Activated CD8-positive, alpha-beta memory T cell treated with anti-CD3 and anti-CD28 coated beads, Interleukin-2, amount 10 ng/mL, durations not matched to agents 7 days and 5 days (primary cell): Measurements from ENCODE around the gene ABCB9. TPM values are rescaled to one million over a fixed set of nuclear protein-coding genes. Genes with fewer than 3 reads are reported as not detected.
A peak's percentile ranks its signal among the peaks of the same experiment; 100 is the strongest.

Experiments
- ATAC-seq: fragments of 150-1000 bp; cut with Tn5 transposase; one replicate; pipeline ENCODE4 v1.10.0; 2021; ENCODE audit warnings: moderate library complexity
- CTCF ChIA-PET: fragments of 350-600 bp; sonication (Branson Sonifier 250); formaldehyde crosslinking; loops from one replicate; lab custom pipeline; 2021; ENCODE audit warnings: antibody characterized with exemption; lab: Charles Lee
- DNase-seq: peaks from one replicate; pipeline ENCODE4 v3.0.0-alpha.2; 2020
- H3K27ac Mint-ChIP-seq: one replicate; pipeline ENCODE4 v1.8.0; 2021; ENCODE audit warnings: mild to moderate bottlenecking, mixed read lengths
- H3K27me3 Mint-ChIP-seq: one replicate; pipeline ENCODE4 v1.8.0; 2021; ENCODE audit warnings: mixed read lengths
- H3K36me3 Mint-ChIP-seq: one replicate; pipeline ENCODE4 v1.8.0; 2021; ENCODE audit warnings: mild to moderate bottlenecking, mixed read lengths
- H3K4me1 Mint-ChIP-seq: one replicate; pipeline ENCODE4 v1.8.0; 2021; ENCODE audit warnings: mixed read lengths
- H3K4me3 Mint-ChIP-seq: one replicate; pipeline ENCODE4 v1.8.0; 2021; ENCODE audit warnings: mild to moderate bottlenecking, moderate library complexity, mixed read lengths
- H3K9me3 Mint-ChIP-seq: one replicate; pipeline ENCODE4 v1.8.0; 2022; ENCODE audit warnings: low read depth, mixed read lengths
- total RNA-seq, 2 experiments: library from RNA; stranded (reverse); gene quantifications; one replicate each; pipeline ENCODE4 v1.2.3, GENCODE V29; 2021

Gene ABCB9
- total RNA-seq, 2 experiments from 2014 or later: 3.6 to 4.4 TPM

GRCh38 chr12:122960193-122960569, 6.1 kb downstream of the ABCB9 start:
- ATAC-seq (no peak), DNase-seq (no peak)
- Mint-ChIP-seq H3K27ac (no peak overlapping the region), H3K27me3 (no peaks in the 10 kb centered on the region), H3K4me1 (no peaks in the 10 kb centered on the region), H3K36me3 (no peaks in the 10 kb centered on the region), H3K9me3 (no peaks in the 10 kb centered on the region), H3K4me3 (no peak overlapping the region)
- CTCF ChIA-PET: interaction anchor here (0.5 kb wide), 1 partner anchor 91 kb away, joined by 3 read pairs; no protein-coding TSS in a partner anchor

DNA sequence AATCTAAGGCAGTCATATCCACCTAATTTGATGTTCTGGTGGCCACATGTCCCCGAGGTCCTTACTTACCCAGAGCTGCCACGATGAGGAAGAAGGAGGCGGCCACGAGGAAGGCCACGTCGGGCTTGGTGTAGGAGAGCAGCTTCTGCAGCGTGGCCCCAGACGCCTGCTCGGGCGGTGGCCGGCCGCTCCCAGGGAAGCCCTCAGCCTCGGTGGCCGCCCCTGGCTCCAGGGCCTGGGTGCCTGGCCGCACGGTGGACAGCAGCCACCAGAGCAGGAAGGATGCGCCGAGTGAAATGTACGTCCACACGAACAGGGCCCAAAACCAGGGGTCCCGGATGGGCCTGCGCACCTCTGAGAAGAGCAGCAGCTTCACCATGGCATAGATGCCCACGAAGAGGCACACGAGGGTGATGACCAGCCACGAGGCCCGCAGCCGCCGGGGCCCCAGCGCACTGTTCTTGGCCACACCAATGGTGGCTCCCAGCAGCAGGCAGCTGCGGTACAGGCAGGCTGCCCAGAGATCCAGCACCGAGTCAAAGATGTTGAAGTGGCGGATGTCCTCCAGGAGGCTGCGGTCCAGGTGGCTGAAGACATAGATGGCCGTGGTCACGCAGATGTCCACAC, 6.6 kb downstream of the ABCB9 start:
- no peak for ATAC-seq
- CTCF ChIA-PET: no interaction called here
- H3K4me3 Mint-ChIP-seq: no peak overlapping the region
- no peaks in the 10 kb centered on the region for H3K27me3 Mint-ChIP-seq
- no peak for DNase-seq
- H3K27ac Mint-ChIP-seq: no peak overlapping the region
- H3K36me3 Mint-ChIP-seq: no peaks in the 10 kb centered on the region
- H3K4me1 Mint-ChIP-seq: no peaks in the 10 kb centered on the region
- H3K9me3 Mint-ChIP-seq: no peaks in the 10 kb centered on the region

DNA sequence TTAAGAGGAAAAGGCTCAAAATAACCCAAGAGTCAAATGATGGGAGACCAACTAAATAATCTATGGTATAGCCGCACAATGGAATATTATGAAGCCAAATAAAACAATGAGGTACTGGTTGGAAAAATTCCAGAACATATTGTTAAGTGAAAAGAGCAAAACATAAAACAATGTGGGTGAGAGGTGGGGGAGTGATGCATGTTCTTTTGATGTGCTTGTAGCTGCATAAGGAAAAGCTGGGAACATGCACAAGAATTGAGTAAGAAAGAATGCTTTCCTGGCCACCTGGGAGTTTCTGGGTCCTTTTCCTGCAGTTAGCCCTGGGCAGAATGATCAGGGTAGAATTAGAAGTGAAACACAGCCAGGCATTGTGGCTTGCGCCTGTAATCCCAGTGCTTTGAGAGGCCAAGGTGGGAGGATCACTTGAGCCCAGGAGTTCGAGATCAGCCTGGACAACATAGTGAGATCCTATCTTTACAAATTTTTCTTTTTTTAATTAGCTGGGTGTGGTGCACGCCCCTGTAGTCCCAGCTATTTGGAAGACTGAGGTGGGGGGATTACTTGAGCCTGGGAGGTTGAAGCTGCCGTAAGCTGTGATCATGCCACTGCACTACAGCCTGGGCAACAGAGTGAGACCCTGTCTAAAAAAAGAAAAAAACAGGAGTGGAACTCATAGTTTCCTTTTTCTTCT, 7.9 kb downstream of the ABCB9 start:
- Mint-ChIP-seq H3K27ac (peak overlapping the region; percentile 24), H3K36me3 (no peaks in the 10 kb centered on the region), H3K4me1 (no peaks in the 10 kb centered on the region), H3K9me3 (no peaks in the 10 kb centered on the region), H3K4me3 (no peak overlapping the region), H3K27me3 (no peaks in the 10 kb centered on the region)
- ATAC-seq (no peak), DNase-seq (no peak)
- CTCF ChIA-PET: interaction anchor here (1.1 to 7.9 kb wide), 2 partner anchors 30 to 99 kb away, joined by 3 to 111 read pairs; no protein-coding TSS in a partner anchor

DNA sequence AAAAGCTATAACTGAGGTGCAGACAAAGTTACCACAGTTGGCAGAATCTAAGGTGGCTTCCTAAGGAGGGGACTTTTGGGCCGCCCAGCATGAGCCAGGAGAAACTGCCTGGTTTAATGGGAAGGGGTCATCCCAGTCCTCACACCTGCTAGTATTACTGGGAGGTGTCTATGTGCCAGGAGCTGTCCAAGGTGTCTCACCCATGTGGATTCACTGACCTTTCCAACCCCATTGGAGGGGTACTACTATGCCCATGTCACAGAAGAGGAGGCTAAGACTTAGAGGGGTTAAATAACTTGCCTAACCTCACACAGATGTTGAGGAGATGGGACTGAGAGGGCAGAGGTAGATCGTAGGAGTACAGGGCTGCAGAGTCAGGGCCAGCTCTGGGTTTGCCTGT, 10.2 kb downstream of the ABCB9 start:
- H3K4me1 Mint-ChIP-seq: peaks cover 5% of the 10 kb centered on the region
- CTCF ChIA-PET: interaction anchor here (0.7 to 7.9 kb wide), 8 partner anchors 10 to 277 kb away, joined by 3 to 111 read pairs (median 4); partner anchors contain the start of genes MPHOSPH9 and MTRFR
- no peak overlapping the region for H3K4me3 Mint-ChIP-seq
- no peak overlapping the region for H3K27ac Mint-ChIP-seq
- H3K36me3 Mint-ChIP-seq: no peaks in the 10 kb centered on the region
- DNase-seq: no peak
- no peaks in the 10 kb centered on the region for H3K27me3 Mint-ChIP-seq
- H3K9me3 Mint-ChIP-seq: no peaks in the 10 kb centered on the region
- ATAC-seq: no peak

DNA sequence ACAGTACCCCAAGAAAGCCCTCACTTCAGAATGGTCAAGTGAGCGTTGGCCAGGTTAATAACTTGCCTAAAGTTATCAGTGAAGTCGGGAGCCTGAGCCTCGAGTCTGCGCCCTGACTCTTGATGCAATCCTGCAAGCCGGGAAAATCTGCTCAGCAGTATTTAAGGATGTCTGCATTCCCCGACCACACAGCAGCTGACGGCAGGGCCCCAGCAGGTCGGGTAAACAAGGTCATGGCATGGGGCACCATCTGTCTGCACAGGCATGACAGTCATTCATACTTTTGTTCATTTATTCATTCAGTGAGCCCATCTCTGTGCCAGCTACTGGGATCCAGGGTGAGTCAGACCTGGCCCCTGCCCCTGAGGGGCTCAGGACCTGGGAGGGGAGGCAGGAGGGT, 11.1 kb downstream of the ABCB9 start:
- peaks cover 5% of the 10 kb centered on the region for H3K4me1 Mint-ChIP-seq
- CTCF ChIA-PET: interaction anchor here (0.7 to 7.9 kb wide), 8 partner anchors 9 to 161 kb away, joined by 3 to 111 read pairs (median 4); no protein-coding TSS in a partner anchor
- no peaks in the 10 kb centered on the region for H3K36me3 Mint-ChIP-seq
- no peaks in the 10 kb centered on the region for H3K9me3 Mint-ChIP-seq
- H3K4me3 Mint-ChIP-seq: no peak overlapping the region
- no peak overlapping the region for H3K27ac Mint-ChIP-seq
- ATAC-seq: no peak
- H3K27me3 Mint-ChIP-seq: no peaks in the 10 kb centered on the region
- DNase-seq: no peak

DNA sequence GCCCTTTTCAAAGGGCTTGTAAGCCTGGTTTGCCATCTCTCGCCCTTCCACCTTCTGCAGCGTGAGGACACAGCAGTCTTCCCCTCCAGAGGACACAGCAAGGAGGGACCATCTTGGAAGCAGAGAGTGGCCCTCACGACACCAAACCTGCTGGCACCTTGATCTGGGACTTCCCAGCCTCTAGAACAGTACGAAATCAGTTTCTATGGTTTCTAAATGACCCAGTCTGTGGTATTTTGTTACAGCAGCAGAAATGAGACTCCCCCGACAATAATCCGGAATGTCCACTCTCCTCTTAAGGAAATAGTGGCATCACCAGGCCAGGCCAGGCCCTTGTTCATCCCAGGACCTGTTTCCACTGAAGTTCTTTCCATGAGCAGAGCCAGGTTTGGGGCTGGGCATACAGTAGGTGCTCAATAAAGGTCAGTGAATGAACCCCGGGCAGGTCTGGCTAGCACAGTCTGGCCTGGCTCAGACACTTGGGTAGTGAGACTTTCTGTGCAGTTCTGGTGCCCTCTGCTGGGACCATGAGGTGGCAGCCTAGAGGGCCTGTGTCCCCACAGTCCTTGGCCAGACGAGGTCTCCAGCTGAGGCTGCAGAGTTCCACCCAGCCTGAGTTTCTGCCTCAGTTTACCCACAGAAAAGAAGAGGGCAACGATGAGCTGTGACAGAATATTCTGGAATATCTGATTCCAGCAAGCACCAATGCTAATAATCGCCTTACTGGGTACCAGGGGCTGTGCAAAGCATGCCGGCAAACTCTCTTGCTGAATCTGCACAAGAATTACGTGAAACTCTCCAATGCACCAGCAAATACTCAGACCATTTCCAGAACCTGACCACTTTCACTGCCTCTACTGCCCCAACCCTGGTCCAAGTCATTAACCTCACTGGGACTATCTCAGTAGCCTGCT, 14.0 kb downstream of the ABCB9 start:
- Mint-ChIP-seq H3K27ac (peak overlapping the region; percentile 40), H3K4me1 (peaks cover 16% of the 10 kb centered on the region), H3K36me3 (no peaks in the 10 kb centered on the region), H3K9me3 (no peaks in the 10 kb centered on the region), H3K27me3 (no peaks in the 10 kb centered on the region), H3K4me3 (no peak overlapping the region)
- DNase-seq (peak; percentile 86), ATAC-seq (peak; percentile 99)
- CTCF ChIA-PET: interaction anchor here (0.6 to 7.9 kb wide), 20 partner anchors 12 to 286 kb away, joined by 3 to 111 read pairs (median 4); partner anchors contain the start of gene ABCB9

GRCh38 chr12:122951406-122951805, 14.9 kb downstream of the ABCB9 start:
- no peak for ATAC-seq
- no peaks in the 10 kb centered on the region for H3K27me3 Mint-ChIP-seq
- CTCF ChIA-PET: interaction anchor here (1.3 to 7.9 kb wide), 7 partner anchors 61 to 157 kb away, joined by 3 to 111 read pairs (median 7); no protein-coding TSS in a partner anchor
- H3K27ac Mint-ChIP-seq: no peak overlapping the region
- DNase-seq: no peak
- no peak overlapping the region for H3K4me3 Mint-ChIP-seq
- H3K4me1 Mint-ChIP-seq: peaks cover 24% of the 10 kb centered on the region
- H3K9me3 Mint-ChIP-seq: no peaks in the 10 kb centered on the region
- H3K36me3 Mint-ChIP-seq: no peaks in the 10 kb centered on the region

- H3K4me1 Mint-ChIP-seq: peaks cover 31% of the 10 kb centered on the region
- no peak for DNase-seq
- H3K4me3 Mint-ChIP-seq: no peak overlapping the region
- no peak overlapping the region for H3K27ac Mint-ChIP-seq
- H3K9me3 Mint-ChIP-seq: no peaks in the 10 kb centered on the region
- no peaks in the 10 kb centered on the region for H3K27me3 Mint-ChIP-seq
- H3K36me3 Mint-ChIP-seq: no peaks in the 10 kb centered on the region
- CTCF ChIA-PET: interaction anchor here (1.0 to 6.3 kb wide), 2 partner anchors 78 to 89 kb away, joined by 3 to 58 read pairs; no protein-coding TSS in a partner anchor
- no peak for ATAC-seq
These were observed 16.2 kb downstream of the ABCB9 start for GRCh38 chr12:122949816-122950675.

DNA sequence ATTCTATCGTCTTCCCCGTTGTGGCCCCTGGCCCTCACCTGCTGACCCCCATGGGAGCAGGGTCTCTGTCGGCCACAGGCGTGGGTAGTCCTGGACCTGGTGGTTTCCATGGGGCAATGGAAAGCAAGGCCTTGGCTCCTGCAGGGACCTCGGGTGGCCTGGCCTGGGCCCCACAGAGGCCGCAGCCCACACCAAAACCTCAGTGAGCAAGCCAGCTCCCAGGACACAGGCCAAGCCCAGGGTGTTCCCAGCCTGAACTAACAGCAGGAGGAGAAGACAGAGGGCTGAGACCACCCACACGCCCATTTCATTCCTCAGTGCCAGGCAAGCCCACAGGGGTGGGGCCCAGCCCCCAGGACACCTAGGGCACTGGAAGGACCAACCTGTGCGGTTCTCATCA, 16.9 kb downstream of the ABCB9 start:
- no peak overlapping the region for H3K27ac Mint-ChIP-seq
- no peaks in the 10 kb centered on the region for H3K36me3 Mint-ChIP-seq
- DNase-seq (no peak), ATAC-seq (no peak)
- H3K27me3 Mint-ChIP-seq: no peaks in the 10 kb centered on the region
- peaks cover 31% of the 10 kb centered on the region for H3K4me1 Mint-ChIP-seq
- no peak overlapping the region for H3K4me3 Mint-ChIP-seq
- H3K9me3 Mint-ChIP-seq: no peaks in the 10 kb centered on the region
- CTCF ChIA-PET: interaction anchor here (1.0 to 6.3 kb wide), 3 partner anchors 78 to 88 kb away, joined by 3 to 58 read pairs (median 3); no protein-coding TSS in a partner anchor

GRCh38 chr12:122948605-122949004, 17.7 kb downstream of the ABCB9 start:
- Mint-ChIP-seq H3K27me3 (no peaks in the 10 kb centered on the region), H3K27ac (no peak overlapping the region), H3K4me3 (no peak overlapping the region), H3K9me3 (no peaks in the 10 kb centered on the region), H3K4me1 (peaks cover 32% of the 10 kb centered on the region), H3K36me3 (no peaks in the 10 kb centered on the region)
- ATAC-seq (no peak), DNase-seq (no peak)
- CTCF ChIA-PET: interaction anchor here (1.2 to 6.3 kb wide), 3 partner anchors 76 to 87 kb away, joined by 3 to 58 read pairs (median 10); no protein-coding TSS in a partner anchor

- no peaks in the 10 kb centered on the region for H3K9me3 Mint-ChIP-seq
- no peaks in the 10 kb centered on the region for H3K36me3 Mint-ChIP-seq
- DNase-seq (no peak), ATAC-seq (no peak)
- no peak overlapping the region for H3K4me3 Mint-ChIP-seq
- no peaks in the 10 kb centered on the region for H3K27me3 Mint-ChIP-seq
- CTCF ChIA-PET: interaction anchor here (0.8 to 6.3 kb wide), 12 partner anchors 9 to 154 kb away, joined by 3 to 58 read pairs (median 6); partner anchors contain the start of gene VPS37B
- H3K27ac Mint-ChIP-seq: peak overlapping the region; percentile 74
- peaks cover 43% of the 10 kb centered on the region for H3K4me1 Mint-ChIP-seq
These were observed 18.9 kb downstream of the ABCB9 start for GRCh38 chr12:122947352-122947792.
